Stimulated activated naive CD8-positive, alpha-beta T cell treated with anti-CD3 and anti-CD28 coated beads, Interleukin-15, Interleukin-2, amounts not matched to agents 100 U/mL and 50 U/mL, for 24 hours (primary cell): Measurements from ENCODE around the gene CDK9.
"Not testable (repeated sequence)": the region's sequence is repeated elsewhere in the genome, so short reads cannot be mapped to it uniquely, and the experiment has no call there.

Source experiments
- ATAC-seq: fragments of 150-1000 bp; cut with Tn5 transposase; one replicate; pipeline ENCODE4 v1.10.0; 2021
- DNase-seq: peaks from one replicate; pipeline ENCODE4 v3.0.0; 2021

Gene CDK9

DNA sequence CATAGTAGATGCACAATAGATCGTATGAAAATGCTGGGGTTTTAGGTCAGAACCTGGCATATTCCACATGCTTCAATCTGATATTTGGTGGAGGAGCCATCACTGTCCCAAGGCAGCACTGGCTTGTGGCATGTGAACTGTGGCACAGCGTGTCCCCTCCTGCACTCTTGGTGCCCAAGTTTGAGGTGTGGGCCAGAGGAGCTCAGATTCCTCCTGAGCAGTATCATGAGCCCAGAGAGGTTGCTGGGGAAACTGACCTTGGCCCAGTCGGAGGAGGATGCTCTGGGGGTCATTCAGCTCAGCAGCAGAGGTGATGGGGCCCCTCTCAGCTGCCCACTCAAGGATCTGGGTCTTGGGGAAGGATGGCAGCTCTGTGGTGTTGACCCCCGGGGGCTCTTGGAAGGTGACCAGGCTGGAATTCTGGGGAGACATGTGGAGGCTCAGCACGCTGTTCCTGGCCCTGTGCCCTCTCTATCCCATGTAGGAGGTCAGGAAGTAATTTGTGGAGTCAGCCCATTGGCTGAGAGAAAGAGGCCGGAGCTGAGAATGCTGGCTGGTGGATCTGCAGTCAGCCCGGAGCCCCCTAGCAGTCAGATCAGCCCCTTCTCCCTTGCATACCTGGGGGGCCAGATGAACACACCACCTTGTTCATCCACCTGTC lies 40.5 kb downstream of the CDK9 start:
- ATAC-seq (no peak), DNase-seq (no peak)

DNA sequence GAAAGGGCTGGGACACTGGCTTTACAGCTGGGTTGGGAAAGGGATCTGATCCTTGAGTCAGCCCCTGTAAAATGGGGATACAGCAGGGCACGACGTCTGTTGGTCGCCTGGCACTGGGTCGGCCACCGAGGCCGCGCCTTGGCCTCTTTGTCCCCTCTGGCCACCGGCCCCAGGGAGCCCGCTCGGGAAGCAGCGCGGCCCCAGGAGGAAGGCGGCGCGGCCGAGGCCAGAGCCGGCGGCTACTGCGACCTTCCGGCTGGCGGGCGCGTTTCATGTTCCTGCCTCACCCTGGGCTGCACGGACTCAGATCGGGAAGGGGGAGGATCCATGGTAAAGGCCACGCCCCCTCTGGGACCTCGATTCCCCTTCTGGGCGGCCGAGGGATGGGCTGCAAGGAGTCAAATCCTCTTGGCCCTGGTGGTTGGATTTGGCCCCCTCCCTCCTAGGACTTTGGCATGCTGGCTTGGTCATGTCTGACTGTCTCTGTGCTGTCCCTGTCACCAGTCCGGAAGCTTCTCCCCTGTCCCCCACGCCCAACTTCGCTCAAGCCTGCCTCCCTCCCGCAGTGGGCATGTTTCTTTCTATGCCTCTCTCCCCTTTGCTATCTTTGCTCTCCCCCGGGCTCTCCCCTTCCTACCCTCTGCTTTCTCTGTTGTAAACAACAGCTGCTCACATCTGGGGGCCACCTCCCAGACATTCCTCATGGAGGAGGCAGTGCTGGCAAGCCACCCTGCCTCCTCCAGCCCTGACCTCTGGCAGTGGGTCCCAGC lies 42.6 kb downstream of the CDK9 start:
- no peak for DNase-seq
- ATAC-seq = no peak

DNA sequence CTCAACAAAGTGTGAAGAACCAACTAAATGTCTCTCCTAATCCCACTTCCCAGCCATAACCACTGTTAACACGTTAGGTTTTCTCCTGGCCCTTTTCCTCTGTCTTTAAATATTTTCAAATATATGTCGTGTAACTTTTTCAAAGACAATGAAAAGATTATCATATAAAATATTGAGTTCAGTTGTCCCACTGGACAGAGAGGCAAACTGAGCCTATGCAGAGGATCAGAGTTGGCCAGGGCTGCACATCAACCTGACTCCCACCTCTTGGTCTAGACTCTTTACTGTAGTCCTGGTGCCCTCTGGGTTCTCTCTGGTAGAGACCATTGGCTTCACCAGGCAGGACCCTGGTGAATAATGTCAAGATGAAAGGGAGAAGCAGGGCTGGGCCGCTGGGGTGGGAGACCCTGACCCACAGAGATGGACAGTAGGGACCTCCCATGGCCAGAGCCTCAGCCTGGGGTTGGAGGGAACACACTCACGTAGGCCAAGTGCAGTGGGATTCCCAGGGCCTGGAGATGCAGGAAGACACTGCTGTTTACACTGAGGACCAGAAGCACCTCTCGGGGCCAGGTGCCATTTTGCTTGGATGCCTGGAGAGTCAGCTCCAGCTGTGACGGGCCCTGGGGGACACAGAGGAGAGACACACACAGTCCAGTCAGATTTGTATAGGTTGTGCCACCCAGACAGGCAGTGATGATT lies 43.5 kb downstream of the CDK9 start:
- ATAC-seq (no peak), DNase-seq (no peak)

DNA sequence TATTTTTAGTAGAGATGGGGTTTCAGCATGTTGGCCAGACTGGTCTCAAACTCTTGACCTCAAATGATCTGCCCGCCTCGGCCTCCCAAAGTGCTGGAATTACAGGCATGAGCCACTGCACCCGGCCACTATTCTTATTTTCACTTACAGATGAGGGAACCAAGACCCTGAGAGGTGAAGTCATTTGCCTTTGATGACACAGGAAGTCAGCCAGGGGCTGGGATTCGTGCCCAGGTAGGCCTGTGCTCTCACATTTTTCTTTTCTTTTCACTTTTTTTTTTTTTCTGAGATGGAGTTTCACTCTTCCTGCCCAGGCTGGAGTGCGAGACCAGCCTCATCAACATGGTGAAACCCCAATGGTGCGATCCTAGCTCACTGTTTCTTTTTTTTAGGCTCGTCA lies 46.4 kb downstream of the CDK9 start:
- no peak for ATAC-seq
- DNase-seq = no peak

DNA sequence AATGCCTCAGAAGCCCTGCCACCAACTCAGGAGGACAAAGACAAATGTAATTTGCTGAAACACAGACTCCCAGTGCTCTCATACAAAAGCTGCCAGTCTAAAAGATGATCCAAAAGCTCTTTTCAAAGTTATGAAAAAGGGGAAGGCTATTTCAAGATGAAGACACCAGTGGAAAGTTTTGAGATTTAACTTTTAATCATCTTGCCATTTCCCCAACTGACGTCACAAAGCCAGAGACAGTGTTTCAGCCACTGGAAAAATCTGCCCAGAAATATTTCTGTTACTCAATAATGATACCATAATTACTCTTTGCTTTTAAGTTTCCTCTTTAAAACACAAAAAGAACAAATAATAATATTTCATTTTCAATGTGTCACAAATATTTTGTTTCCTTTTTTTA lies 47.7 kb downstream of the CDK9 start:
- ATAC-seq (no peak), DNase-seq (no peak)

DNA sequence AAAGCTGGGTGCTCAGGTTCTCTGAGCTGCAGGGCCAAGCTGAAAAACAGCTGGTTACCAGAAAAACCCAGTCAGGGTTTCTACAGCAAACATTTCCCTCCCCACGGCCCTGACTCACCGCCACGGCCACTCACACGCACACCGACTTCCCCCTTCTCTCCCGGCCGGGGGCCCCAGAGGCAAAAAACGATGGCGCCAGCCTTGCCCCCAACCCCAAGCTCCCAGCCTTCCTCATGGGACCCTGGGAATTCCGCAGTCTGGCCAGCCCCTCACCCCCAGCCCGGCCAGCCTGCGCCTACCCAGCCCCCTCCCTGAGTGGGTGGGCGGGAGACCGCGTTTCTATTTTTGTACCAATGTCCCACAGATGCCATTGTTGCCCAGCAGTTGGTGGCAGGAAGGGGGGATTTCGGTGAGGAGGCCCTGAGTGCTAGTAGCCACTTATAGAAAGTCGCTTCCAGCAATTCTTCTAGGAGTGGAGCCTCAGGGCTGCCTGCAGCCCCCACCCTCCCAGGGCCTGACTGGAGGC lies 50.2 kb downstream of the CDK9 start:
- peak; percentile 63 for DNase-seq
- ATAC-seq = peak; percentile 66

DNA sequence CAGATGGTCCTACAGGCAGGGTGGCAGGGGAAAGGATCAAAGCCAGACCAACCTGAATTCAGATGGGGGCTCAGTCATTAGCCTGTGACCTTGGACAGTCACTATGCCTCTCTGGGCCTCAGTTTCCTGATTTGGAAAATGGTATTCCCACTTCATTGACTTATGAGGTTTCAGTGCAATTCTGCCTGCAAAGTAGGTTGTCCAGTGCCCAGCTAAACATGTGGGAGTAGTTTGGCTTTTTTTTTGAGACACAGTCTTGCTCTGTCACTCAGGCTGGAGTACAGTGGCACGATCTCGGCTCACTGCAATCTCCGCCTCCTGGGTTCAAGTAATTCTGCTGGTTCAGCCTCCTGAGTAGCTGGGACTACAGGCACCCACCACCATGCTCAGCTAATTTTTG lies 50.7 kb downstream of the CDK9 start:
- not testable (repeated sequence) for ATAC-seq, DNase-seq

DNA sequence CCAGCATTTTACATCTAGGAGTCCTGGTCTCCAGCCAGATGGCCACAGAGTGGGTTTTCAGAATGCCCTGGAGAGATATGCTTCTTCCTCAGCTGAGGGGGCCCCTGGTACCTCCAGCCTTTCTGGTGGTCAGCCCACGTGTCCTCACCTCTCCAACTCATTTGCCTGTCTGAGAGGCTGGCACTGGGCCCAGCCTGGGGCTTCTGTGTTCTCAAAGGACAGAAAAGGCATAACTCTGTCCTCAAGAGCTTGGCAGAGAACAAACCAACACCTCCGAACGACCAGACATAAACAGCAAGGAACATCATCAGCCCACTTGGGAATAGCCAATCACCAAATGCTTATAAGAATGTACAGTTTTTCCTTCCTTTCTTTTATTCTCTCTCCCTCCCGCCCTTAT lies 51.5 kb downstream of the CDK9 start:
- ATAC-seq (no peak), DNase-seq (no peak)

DNA sequence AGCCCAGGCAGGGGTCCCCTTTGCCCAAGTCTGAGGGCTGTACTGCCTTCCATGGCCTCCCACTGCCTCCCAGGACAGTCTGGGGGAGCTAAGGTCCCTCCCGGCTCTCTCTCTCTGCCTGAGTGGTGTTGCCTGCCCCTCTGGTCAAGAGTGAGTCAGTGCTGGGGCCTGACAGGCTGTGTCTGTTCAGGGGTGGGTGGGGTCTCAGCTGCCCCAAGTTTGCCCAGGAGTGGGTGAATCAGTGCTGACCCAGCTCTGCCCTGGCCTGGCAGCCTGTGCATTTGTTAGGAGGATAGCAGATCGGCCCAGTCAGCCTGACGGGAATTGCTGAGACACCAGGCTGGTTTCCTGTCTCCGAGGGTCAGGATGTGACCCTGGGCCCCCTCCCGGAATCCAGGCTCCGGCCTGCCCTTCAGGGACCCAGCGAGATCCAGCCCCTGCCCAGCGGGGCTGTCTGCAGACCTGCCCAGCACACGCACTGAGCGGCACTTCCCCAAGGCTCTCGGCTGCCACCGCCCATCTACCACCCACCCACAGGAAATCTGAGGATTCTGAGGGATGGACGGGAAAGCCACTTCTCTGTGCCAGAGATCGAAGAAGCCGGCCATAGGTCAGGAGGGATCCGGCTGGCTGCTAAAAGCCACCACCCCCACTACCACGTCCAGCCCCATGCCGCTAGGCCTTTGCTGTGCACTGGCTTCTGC lies 52.7 kb downstream of the CDK9 start:
- DNase-seq = no peak
- ATAC-seq = no peak
